Measurements from ENCODE around the gene SUPT3H.
A peak's percentile ranks its signal among the peaks of the same experiment; 100 is the strongest.

The SUPT3H gene

GRCh38 chr6:45377554-45378333 lies at the start of gene SUPT3H:
Gene SUPT3H, minus strand, starts transcription at chr6:45377934.
- peak; percentile 91 for DNase-seq

- no peak for DNase-seq
Observed at GRCh38 chr6:45426251-45426650, 48.5 kb upstream of the SUPT3H start.

- no peak for DNase-seq
Observed at GRCh38 chr6:45424451-45424861, 46.7 kb upstream of the SUPT3H start.

GRCh38 chr6:45423824-45424450 lies 46.2 kb upstream of the SUPT3H start:
- DNase-seq, result no peak

GRCh38 chr6:45423111-45423823 lies 45.5 kb upstream of the SUPT3H start:
- no peak for DNase-seq

- peak; percentile 76 for DNase-seq
Observed at GRCh38 chr6:45422503-45423110, 44.9 kb upstream of the SUPT3H start.

- DNase-seq, result peak; percentile 46
Observed at GRCh38 chr6:45421709-45422502, 44.2 kb upstream of the SUPT3H start.

- no peak for DNase-seq
Observed at GRCh38 chr6:45420909-45421708, 43.4 kb upstream of the SUPT3H start.

- peak; percentile 67 for DNase-seq
Observed at GRCh38 chr6:45420083-45420908, 42.6 kb upstream of the SUPT3H start.

GRCh38 chr6:45419571-45420082 lies 41.9 kb upstream of the SUPT3H start:
- DNase-seq, result peak; percentile 64

- no peak for DNase-seq
Observed at GRCh38 chr6:45417436-45417835, 39.7 kb upstream of the SUPT3H start.

GRCh38 chr6:45416700-45417099 lies 39.0 kb upstream of the SUPT3H start:
- no peak for DNase-seq

- DNase-seq, result no peak
Observed at GRCh38 chr6:45415788-45416518, 38.2 kb upstream of the SUPT3H start.

- DNase-seq, result no peak
Observed at GRCh38 chr6:45415315-45415714, 37.6 kb upstream of the SUPT3H start.

- DNase-seq, result no peak
Observed at GRCh38 chr6:45411959-45412358, 34.2 kb upstream of the SUPT3H start.

GRCh38 chr6:45400021-45400420 lies 22.3 kb upstream of the SUPT3H start:
- no peak for DNase-seq

GRCh38 chr6:45398075-45398813 lies 20.5 kb upstream of the SUPT3H start:
- DNase-seq, result no peak

GRCh38 chr6:45394586-45395095 lies 16.9 kb upstream of the SUPT3H start:
- DNase-seq, result no peak

GRCh38 chr6:45388328-45388727 lies 10.6 kb upstream of the SUPT3H start:
- no peak for DNase-seq
